Hepatocyte (in vitro differentiated cells): ENCODE data around the gene PDK2. TPM values are rescaled to one million over a fixed set of nuclear protein-coding genes. Genes with fewer than 3 reads are reported as not detected.

Source experiments
- DNase-seq: peaks from one replicate; pipeline ENCODE4 v3.0.0-alpha.2; 2016; ENCODE audit warnings: low spot score
- H2AFZ ChIP-seq: fragments of 200-600 bp; sonication (generic); 2 replicates; pipeline ENCODE4 v1.6.0; 2016; ENCODE audit warnings: antibody characterized with exemption, mild to moderate bottlenecking
- H3K27ac ChIP-seq: fragments of 200-600 bp; sonication (generic); 2 replicates; pipeline ENCODE4 v1.5.1; 2016; ENCODE audit warnings: mild to moderate bottlenecking
- H3K27me3 ChIP-seq: fragments of 200-600 bp; sonication (generic); 2 replicates; pipeline ENCODE4 v1.6.1; 2016
- H3K36me3 ChIP-seq: fragments of 200-600 bp; sonication (generic); replicated peaks from 2 replicates; pipeline ENCODE4 v1.5.1; 2016; ENCODE audit warnings: low read depth; ENCODE audit not compliant: insufficient read depth
- H3K4me1 ChIP-seq: fragments of 200-600 bp; sonication (generic); 2 replicates; pipeline ENCODE4 v1.5.1; 2016; ENCODE audit warnings: mild to moderate bottlenecking, moderate library complexity; ENCODE audit not compliant: insufficient read depth
- H3K4me2 ChIP-seq: fragments of 200-600 bp; sonication (generic); 2 replicates; pipeline ENCODE4 v1.6.0; 2016
- H3K4me3 ChIP-seq: fragments of 200-600 bp; sonication (generic); 2 replicates; pipeline ENCODE4 v1.5.1; 2016; ENCODE audit warnings: mild to moderate bottlenecking
- H3K79me2 ChIP-seq: fragments of 200-600 bp; sonication (generic); 2 replicates; pipeline ENCODE4 v1.6.0; 2017; ENCODE audit warnings: mild to moderate bottlenecking
- H3K9me2 ChIP-seq: fragments of 200-600 bp; sonication (generic); replicated peaks from 2 replicates; pipeline ENCODE4 v1.6.0; 2017; ENCODE audit warnings: mild to moderate bottlenecking; ENCODE audit not compliant: insufficient read depth
- H3K9me3 ChIP-seq: fragments of 200-600 bp; sonication (generic); 2 replicates; pipeline ENCODE4 v1.5.1; 2016; ENCODE audit warnings: low read depth, mild to moderate bottlenecking
- H4K20me1 ChIP-seq: fragments of 200-600 bp; sonication (generic); 2 replicates; pipeline ENCODE4 v1.6.0; 2016; ENCODE audit warnings: mild to moderate bottlenecking; ENCODE audit not compliant: insufficient read depth, poor library complexity, severe bottlenecking
- EZH2 ChIP-seq: fragments of 200-600 bp; sonication (generic); IDR thresholded peaks from 2 replicates; pipeline ENCODE4 v1.6.1; 2016; ENCODE audit warnings: antibody characterized with exemption, mild to moderate bottlenecking, borderline replicate concordance
- EZH2phosphoT487 ChIP-seq: fragments of 200-600 bp; sonication (generic); IDR thresholded peaks from one replicate; pipeline ENCODE4 v1.6.1; 2018; ENCODE audit warnings: antibody characterized with exemption, mild to moderate bottlenecking, low read depth, moderate library complexity; ENCODE audit not compliant: unreplicated experiment, severe bottlenecking
- WGBS: methylation state at CpG from one replicate; pipeline ENCODE4 v1.1.6; 2016; ENCODE audit warnings: low lambda C conversion rate; ENCODE audit errors: missing lambda C conversion rate; 5-methylcytosine and 5-hydroxymethylcytosine counted together
- polyA plus RNA-seq: library from polyadenylated mRNA; unstranded; fragments of >200 nt; fragmentation: Nextera tagmentation; extraction: Ambion mirVana; gene quantifications from 2 replicates; pipeline ENCODE4 v1.2.1, GENCODE V29; 2016
- total RNA-seq: library from RNA; depleted of rRNA; stranded (reverse); fragments of >200 nt; gene quantifications from 2 replicates; pipeline ENCODE4 v1.2.3, GENCODE V29; 2014
- TF ChIP-seq, protein P1 (sequence below): fragments of 200-600 bp; sonication (generic); IDR thresholded peaks from 2 replicates; pipeline ENCODE4 v1.5.1; 2016; ENCODE audit warnings: antibody characterized with exemption, mild to moderate bottlenecking; ENCODE audit not compliant: poor library complexity

The PDK2 gene
- total and polyA plus RNA-seq, 2 experiments from 2014 or later: 42.7 to 56.9 TPM

- DNase-seq: no peak
- 91% methylated on average over 10 of the region's 10 CpGs for WGBS
Measured at GRCh38 chr17:50107790-50108414, 12.8 kb downstream of the PDK2 start.

DNA sequence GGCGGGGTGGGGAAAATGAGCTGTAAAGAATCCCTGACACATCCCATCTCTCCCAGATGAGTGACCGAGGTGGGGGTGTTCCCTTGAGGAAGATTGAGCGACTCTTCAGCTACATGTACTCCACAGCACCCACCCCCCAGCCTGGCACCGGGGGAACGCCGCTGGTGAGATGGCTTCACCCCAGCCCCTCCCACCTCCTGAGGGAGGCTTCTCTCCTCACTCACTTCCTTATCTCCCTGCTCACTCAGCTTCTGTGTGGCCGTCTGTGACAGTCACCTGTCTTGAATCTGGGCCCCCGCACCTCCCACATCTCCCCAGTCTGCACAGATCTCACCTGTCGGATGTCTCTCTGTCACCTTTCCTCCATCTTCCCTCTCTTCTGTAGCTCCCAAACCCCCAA lies 13.4 kb downstream of the PDK2 start:
- H3K4me1 ChIP-seq: peaks cover 8% of the 10 kb centered on the region
- no peak overlapping the region for H2AFZ ChIP-seq
- no peak overlapping the region for H3K27ac ChIP-seq
- no peaks in the 10 kb centered on the region for H3K27me3 ChIP-seq
- no peaks in the 10 kb centered on the region for H4K20me1 ChIP-seq
- no peak overlapping the region for H3K4me2 ChIP-seq
- no peaks in the 10 kb centered on the region for H3K36me3 ChIP-seq
- WGBS: 75% methylated on average over 5 of the region's 9 CpGs
- no peaks in the 10 kb centered on the region for H3K9me2 ChIP-seq
- no peak for DNase-seq
- H3K79me2 ChIP-seq: no peaks in the 10 kb centered on the region
- H3K9me3 ChIP-seq: no peaks in the 10 kb centered on the region
- TF ChIP-seq EZH2phosphoT487: no peak
- no peak for TF ChIP-seq EZH2
- no peak overlapping the region for H3K4me3 ChIP-seq

More at GRCh38 chr17:50107790-50108414, 12.8 kb downstream of the PDK2 start:
- H3K27ac ChIP-seq: no peak overlapping the region
- H3K9me2 ChIP-seq: no peaks in the 10 kb centered on the region
- TF ChIP-seq EZH2phosphoT487: no peak
- no peak for TF ChIP-seq EZH2
- H3K4me3 ChIP-seq: no peak overlapping the region
- H3K36me3 ChIP-seq: no peaks in the 10 kb centered on the region
- no peak overlapping the region for H3K4me2 ChIP-seq
- H2AFZ ChIP-seq: no peak overlapping the region
- no peaks in the 10 kb centered on the region for H3K9me3 ChIP-seq
- H3K79me2 ChIP-seq: no peaks in the 10 kb centered on the region
- peaks cover 9% of the 10 kb centered on the region for H3K4me1 ChIP-seq
- H3K27me3 ChIP-seq: no peaks in the 10 kb centered on the region
- no peaks in the 10 kb centered on the region for H4K20me1 ChIP-seq

DNA sequence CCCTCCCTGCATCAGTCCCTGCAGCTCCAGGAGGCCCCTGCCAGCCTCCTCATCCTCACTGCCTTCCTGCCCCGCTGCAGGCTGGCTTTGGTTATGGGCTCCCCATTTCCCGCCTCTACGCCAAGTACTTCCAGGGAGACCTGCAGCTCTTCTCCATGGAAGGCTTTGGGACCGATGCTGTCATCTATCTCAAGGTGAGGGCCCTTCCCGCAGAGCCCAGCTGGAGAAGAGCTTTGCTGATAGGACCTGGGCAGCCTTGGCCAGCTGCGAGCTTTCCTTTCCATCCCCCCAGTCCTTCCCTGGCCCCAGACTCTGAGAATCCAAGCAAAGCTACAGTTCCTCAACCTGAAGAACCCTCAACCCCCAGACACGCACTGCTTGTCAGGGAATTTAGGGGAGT lies 14.1 kb downstream of the PDK2 start:
- WGBS: 86% methylated on average over 7 of the region's 7 CpGs

GRCh38 chr17:50109785-50110184 lies 14.6 kb downstream of the PDK2 start:
- Histone ChIP-seq H3K4me2 (no peak overlapping the region), H4K20me1 (no peaks in the 10 kb centered on the region), H3K79me2 (no peaks in the 10 kb centered on the region), H2AFZ (no peak overlapping the region), H3K4me3 (no peak overlapping the region), H3K36me3 (no peaks in the 10 kb centered on the region), H3K4me1 (peaks cover 8% of the 10 kb centered on the region), H3K9me3 (no peaks in the 10 kb centered on the region), H3K27ac (no peak overlapping the region), H3K27me3 (no peaks in the 10 kb centered on the region), H3K9me2 (no peaks in the 10 kb centered on the region)
- TF ChIP-seq EZH2 (no peak), EZH2phosphoT487 (no peak)
- TF ChIP-seq, protein P1, sequence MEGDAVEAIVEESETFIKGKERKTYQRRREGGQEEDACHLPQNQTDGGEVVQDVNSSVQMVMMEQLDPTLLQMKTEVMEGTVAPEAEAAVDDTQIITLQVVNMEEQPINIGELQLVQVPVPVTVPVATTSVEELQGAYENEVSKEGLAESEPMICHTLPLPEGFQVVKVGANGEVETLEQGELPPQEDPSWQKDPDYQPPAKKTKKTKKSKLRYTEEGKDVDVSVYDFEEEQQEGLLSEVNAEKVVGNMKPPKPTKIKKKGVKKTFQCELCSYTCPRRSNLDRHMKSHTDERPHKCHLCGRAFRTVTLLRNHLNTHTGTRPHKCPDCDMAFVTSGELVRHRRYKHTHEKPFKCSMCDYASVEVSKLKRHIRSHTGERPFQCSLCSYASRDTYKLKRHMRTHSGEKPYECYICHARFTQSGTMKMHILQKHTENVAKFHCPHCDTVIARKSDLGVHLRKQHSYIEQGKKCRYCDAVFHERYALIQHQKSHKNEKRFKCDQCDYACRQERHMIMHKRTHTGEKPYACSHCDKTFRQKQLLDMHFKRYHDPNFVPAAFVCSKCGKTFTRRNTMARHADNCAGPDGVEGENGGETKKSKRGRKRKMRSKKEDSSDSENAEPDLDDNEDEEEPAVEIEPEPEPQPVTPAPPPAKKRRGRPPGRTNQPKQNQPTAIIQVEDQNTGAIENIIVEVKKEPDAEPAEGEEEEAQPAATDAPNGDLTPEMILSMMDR: no peak
- WGBS: 91% methylated on average over 12 of the region's 19 CpGs
- no peak for DNase-seq

More for the DNA sequence above, 14.1 kb downstream of the PDK2 start:
- Histone ChIP-seq H3K4me1 (peaks cover 8% of the 10 kb centered on the region), H3K79me2 (no peaks in the 10 kb centered on the region), H3K9me3 (no peaks in the 10 kb centered on the region), H3K27me3 (no peaks in the 10 kb centered on the region), H4K20me1 (no peaks in the 10 kb centered on the region), H3K9me2 (no peaks in the 10 kb centered on the region), H2AFZ (no peak overlapping the region), H3K4me2 (no peak overlapping the region), H3K36me3 (no peaks in the 10 kb centered on the region), H3K27ac (no peak overlapping the region), H3K4me3 (no peak overlapping the region)
- no peak for TF ChIP-seq EZH2
- no peak for TF ChIP-seq EZH2phosphoT487
- no peak for DNase-seq
